ENCODE results near the gene CPB2.

The CPB2 gene

DNA sequence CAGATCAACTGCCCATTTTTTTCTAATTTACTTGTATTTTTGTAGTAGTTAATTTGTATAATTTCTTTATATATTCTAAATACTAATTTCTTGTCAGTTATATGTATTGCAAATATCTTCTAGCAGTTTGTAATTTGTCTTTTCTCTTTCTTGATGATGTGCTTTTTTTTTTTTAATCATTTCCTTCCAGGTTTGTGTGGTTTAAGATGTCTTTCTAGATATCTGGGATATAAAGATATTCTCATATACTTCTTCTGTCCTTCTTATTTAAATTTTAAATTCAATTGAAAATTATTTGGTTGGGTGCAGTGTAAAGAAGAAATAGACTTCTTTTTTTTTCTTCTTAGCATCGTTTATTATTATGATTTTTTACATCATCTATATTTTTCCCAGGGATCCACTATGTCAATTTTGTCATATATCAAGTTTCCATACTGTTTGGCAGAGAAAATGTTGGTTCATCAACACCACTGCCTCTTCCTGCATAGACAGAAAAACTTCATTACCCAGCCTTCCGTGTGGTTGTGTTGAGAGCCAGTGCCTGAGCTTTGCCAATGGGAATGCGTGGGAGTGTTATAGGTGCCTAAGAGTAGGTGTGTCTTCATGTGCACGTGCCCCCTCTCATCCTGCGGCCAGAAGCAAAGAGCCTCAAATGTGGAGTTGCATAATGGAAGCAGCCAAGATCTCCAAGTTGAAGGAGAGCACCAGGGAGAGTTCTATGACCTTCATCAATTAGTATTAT, 15.8 kb downstream of the CPB2 start:
- Histone ChIP-seq H2AFZ (ENCODE audit: low read length) (peak overlapping the region; percentile 29; the same call in 1 of the 2 replicates), H4K20me1 (ENCODE audit: insufficient read depth, low read length, poor library complexity, severe bottlenecking) (no peaks in the 10 kb centered on the region), H3K27me3 (ENCODE audit: insufficient read depth, low read length, poor library complexity, severe bottlenecking) (no peaks in the 10 kb centered on the region), H3K36me3 (ENCODE audit: insufficient read depth, low read length) (no peaks in the 10 kb centered on the region), H3K79me2 (ENCODE audit: insufficient read depth, low read length) (no peaks in the 10 kb centered on the region), H3K4me1 (ENCODE audit: insufficient read depth, low read length, poor library complexity, severe bottlenecking) (peaks cover 46% of the 10 kb centered on the region), H3K4me2 (ENCODE audit: low read depth, low read length, poor library complexity, severe bottlenecking) (peak overlapping the region; percentile 51), H3K9me2 (replicated peaks; ENCODE audit: low read depth, low read length) (no peaks in the 10 kb centered on the region), H3K9me3 (ENCODE audit: insufficient read depth, low read depth, low read length) (no peaks in the 10 kb centered on the region), H3F3A (ENCODE audit: low read depth) (no peaks in the 10 kb centered on the region; the same call in 1 of the 2 replicates), H3K9ac (ENCODE audit: low read depth, low read length, poor library complexity, severe bottlenecking) (peak overlapping the region; percentile 21), H3K4me3 (ENCODE audit: low read length, poor library complexity, severe bottlenecking) (peak overlapping the region; percentile 3)
- TF ChIP-seq, protein P1, sequence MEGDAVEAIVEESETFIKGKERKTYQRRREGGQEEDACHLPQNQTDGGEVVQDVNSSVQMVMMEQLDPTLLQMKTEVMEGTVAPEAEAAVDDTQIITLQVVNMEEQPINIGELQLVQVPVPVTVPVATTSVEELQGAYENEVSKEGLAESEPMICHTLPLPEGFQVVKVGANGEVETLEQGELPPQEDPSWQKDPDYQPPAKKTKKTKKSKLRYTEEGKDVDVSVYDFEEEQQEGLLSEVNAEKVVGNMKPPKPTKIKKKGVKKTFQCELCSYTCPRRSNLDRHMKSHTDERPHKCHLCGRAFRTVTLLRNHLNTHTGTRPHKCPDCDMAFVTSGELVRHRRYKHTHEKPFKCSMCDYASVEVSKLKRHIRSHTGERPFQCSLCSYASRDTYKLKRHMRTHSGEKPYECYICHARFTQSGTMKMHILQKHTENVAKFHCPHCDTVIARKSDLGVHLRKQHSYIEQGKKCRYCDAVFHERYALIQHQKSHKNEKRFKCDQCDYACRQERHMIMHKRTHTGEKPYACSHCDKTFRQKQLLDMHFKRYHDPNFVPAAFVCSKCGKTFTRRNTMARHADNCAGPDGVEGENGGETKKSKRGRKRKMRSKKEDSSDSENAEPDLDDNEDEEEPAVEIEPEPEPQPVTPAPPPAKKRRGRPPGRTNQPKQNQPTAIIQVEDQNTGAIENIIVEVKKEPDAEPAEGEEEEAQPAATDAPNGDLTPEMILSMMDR (conservative IDR thresholded peaks at IDR 0.05; ENCODE audit: low read length) = no peak
- no peak for TF ChIP-seq EZH2phosphoT487 (IDR thresholded peaks at IDR 0.05; ENCODE audit: borderline replicate concordance)

DNA sequence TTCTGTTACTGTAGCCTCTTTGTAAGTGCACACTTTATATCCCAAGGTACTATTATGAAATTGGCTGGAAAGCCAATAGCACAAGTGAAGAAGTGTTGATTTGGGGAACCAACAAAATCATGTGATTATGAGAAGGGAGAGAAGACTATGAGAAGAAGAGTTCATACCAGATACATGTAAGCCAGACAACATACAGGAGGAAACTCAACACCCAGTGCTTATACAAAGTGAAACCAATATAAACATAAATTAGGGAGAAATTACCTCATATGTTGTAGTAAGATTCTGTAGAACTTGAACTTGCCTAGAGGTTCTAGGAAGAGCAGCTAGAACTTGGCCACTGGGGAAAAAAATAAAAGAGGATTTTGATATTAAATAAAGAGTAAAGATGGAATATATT, 17.4 kb downstream of the CPB2 start:
- Histone ChIP-seq H3K4me1 (ENCODE audit: insufficient read depth, low read length, poor library complexity, severe bottlenecking) (peaks cover 58% of the 10 kb centered on the region), H3K79me2 (ENCODE audit: insufficient read depth, low read length) (no peaks in the 10 kb centered on the region), H3K9me2 (replicated peaks; ENCODE audit: low read depth, low read length) (no peaks in the 10 kb centered on the region), H3K36me3 (ENCODE audit: insufficient read depth, low read length) (no peaks in the 10 kb centered on the region), H3K4me3 (ENCODE audit: low read length, poor library complexity, severe bottlenecking) (no peak overlapping the region), H3K9ac (ENCODE audit: low read depth, low read length, poor library complexity, severe bottlenecking) (peak overlapping the region; percentile 21), H3K4me2 (ENCODE audit: low read depth, low read length, poor library complexity, severe bottlenecking) (peak overlapping the region; percentile 15), H2AFZ (ENCODE audit: low read length) (peak overlapping the region; percentile 67; the same call in 1 of the 2 replicates), H3K27me3 (ENCODE audit: insufficient read depth, low read length, poor library complexity, severe bottlenecking) (no peaks in the 10 kb centered on the region), H4K20me1 (ENCODE audit: insufficient read depth, low read length, poor library complexity, severe bottlenecking) (no peaks in the 10 kb centered on the region), H3K9me3 (ENCODE audit: insufficient read depth, low read depth, low read length) (no peaks in the 10 kb centered on the region), H3F3A (ENCODE audit: low read depth) (no peaks in the 10 kb centered on the region; the same call in 1 of the 2 replicates)
- TF ChIP-seq, protein P1 (conservative IDR thresholded peaks at IDR 0.05; ENCODE audit: low read length) = no peak
- TF ChIP-seq EZH2phosphoT487 (IDR thresholded peaks at IDR 0.05; ENCODE audit: borderline replicate concordance) = no peak

DNA sequence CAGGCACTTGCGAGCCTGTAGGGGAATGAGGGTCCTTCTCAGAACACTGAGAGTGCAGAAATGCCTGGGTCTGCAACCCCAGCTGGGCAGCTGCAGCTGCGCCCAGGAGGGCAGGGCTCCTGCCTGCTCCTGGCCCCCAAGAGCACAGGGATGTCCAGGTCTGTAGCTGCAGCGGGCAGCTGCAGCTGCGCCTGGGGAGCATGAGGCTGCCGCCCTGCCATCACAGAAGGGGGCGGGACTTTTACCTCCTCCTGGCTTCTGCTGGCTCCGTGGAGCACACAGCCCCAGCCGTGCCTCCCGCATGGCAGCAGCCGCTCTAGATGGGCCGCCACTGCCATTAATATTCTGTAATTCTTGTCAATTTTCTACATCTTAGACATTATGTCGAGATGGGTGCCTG, 17.8 kb downstream of the CPB2 start:
- no peaks in the 10 kb centered on the region for H3K36me3 ChIP-seq (ENCODE audit: insufficient read depth, low read length)
- no peak overlapping the region for H3K9ac ChIP-seq (ENCODE audit: low read depth, low read length, poor library complexity, severe bottlenecking)
- H3K4me1 ChIP-seq (ENCODE audit: insufficient read depth, low read length, poor library complexity, severe bottlenecking) = peaks cover 60% of the 10 kb centered on the region
- H3K4me3 ChIP-seq (ENCODE audit: low read length, poor library complexity, severe bottlenecking) = no peak overlapping the region
- no peak for TF ChIP-seq EZH2phosphoT487 (IDR thresholded peaks at IDR 0.05; ENCODE audit: borderline replicate concordance)
- TF ChIP-seq, protein P1 (conservative IDR thresholded peaks at IDR 0.05; ENCODE audit: low read length) = no peak
- H3K9me2 ChIP-seq (replicated peaks; ENCODE audit: low read depth, low read length) = no peaks in the 10 kb centered on the region
- H4K20me1 ChIP-seq (ENCODE audit: insufficient read depth, low read length, poor library complexity, severe bottlenecking) = no peaks in the 10 kb centered on the region
- H3K4me2 ChIP-seq (ENCODE audit: low read depth, low read length, poor library complexity, severe bottlenecking) = no peak overlapping the region
- H3K27me3 ChIP-seq (ENCODE audit: insufficient read depth, low read length, poor library complexity, severe bottlenecking) = no peaks in the 10 kb centered on the region
- no peaks in the 10 kb centered on the region for H3K9me3 ChIP-seq (ENCODE audit: insufficient read depth, low read depth, low read length)
- no peak overlapping the region for H2AFZ ChIP-seq (ENCODE audit: low read length)
- no peaks in the 10 kb centered on the region; the same call in 1 of the 2 replicates for H3F3A ChIP-seq (ENCODE audit: low read depth)
- H3K79me2 ChIP-seq (ENCODE audit: insufficient read depth, low read length) = no peaks in the 10 kb centered on the region

Data from Loucy (cell line).